ENCODE results near the gene UBXN6. TPM values are rescaled to one million over a fixed set of nuclear protein-coding genes. Genes with fewer than 3 reads are reported as not detected.

UBXN6 gene
- total RNA-seq, 1 donor from 2014 or later: 96.8 TPM

DNA sequence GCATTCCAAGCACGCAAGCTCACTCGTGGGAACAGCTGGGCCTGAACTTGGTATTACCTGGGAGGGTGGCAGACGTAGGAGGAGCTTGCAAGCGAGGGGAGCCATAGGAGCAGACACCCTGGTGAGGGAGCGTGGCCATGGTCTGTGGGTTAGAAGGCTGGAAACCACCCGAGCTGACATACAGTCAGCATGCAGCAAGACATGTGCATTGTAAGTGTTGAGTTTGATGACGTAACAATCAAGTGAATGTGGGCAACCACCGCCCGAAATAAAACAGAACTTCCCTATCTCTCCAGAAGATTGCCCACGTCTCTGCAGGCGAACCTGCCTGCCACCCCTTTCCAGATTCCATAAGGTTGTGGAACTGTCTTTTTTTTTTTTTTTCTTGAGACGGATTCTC, 26.8 kb downstream of the UBXN6 start:
- peaks cover 14% of the 10 kb centered on the region for H3K36me3 Mint-ChIP-seq (ENCODE audit: unreplicated experiment)
- TF ChIP-seq, protein P1, sequence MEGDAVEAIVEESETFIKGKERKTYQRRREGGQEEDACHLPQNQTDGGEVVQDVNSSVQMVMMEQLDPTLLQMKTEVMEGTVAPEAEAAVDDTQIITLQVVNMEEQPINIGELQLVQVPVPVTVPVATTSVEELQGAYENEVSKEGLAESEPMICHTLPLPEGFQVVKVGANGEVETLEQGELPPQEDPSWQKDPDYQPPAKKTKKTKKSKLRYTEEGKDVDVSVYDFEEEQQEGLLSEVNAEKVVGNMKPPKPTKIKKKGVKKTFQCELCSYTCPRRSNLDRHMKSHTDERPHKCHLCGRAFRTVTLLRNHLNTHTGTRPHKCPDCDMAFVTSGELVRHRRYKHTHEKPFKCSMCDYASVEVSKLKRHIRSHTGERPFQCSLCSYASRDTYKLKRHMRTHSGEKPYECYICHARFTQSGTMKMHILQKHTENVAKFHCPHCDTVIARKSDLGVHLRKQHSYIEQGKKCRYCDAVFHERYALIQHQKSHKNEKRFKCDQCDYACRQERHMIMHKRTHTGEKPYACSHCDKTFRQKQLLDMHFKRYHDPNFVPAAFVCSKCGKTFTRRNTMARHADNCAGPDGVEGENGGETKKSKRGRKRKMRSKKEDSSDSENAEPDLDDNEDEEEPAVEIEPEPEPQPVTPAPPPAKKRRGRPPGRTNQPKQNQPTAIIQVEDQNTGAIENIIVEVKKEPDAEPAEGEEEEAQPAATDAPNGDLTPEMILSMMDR (IDR thresholded peaks at IDR 0.05): no peak
- H3K4me3 Mint-ChIP-seq (ENCODE audit: unreplicated experiment): no peak overlapping the region
- DNase-seq (ENCODE audit: extremely low spot score, unreplicated experiment): no peak
- no peaks in the 10 kb centered on the region for H3K4me1 Mint-ChIP-seq (ENCODE audit: unreplicated experiment)
- no peaks in the 10 kb centered on the region for H3K27me3 Mint-ChIP-seq (ENCODE audit: unreplicated experiment)
- no peak overlapping the region for H3K27ac Mint-ChIP-seq (ENCODE audit: unreplicated experiment)
- H3K9me3 Mint-ChIP-seq (ENCODE audit: unreplicated experiment): no peaks in the 10 kb centered on the region

DNA sequence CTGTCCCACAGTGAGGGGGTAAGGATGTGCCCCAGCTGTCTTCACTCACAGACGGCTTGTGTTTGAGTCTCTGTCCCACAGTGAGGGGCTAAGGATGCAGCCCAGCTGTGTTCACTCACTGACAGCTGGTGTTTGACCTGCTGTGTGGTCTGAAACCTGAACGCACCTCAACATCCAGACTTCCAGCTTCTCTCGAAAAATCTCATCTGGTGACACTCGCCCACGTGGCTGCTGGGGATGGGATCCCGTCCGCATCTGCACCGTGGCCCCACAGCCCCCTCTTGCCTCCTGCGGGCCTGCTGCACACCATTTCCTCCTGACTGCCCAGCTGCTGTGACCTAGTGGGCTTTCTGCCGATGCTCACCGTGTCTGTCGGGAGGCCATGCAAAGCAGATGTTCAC, 27.8 kb downstream of the UBXN6 start:
- DNase-seq (ENCODE audit: extremely low spot score, unreplicated experiment): no peak
- Mint-ChIP-seq H3K9me3 (ENCODE audit: unreplicated experiment) (no peaks in the 10 kb centered on the region), H3K36me3 (ENCODE audit: unreplicated experiment) (peaks cover 13% of the 10 kb centered on the region), H3K4me1 (ENCODE audit: unreplicated experiment) (no peaks in the 10 kb centered on the region), H3K27me3 (ENCODE audit: unreplicated experiment) (no peaks in the 10 kb centered on the region), H3K27ac (ENCODE audit: unreplicated experiment) (no peak overlapping the region), H3K4me3 (ENCODE audit: unreplicated experiment) (no peak overlapping the region)
- TF ChIP-seq, protein P1 (IDR thresholded peaks at IDR 0.05): no peak

DNA sequence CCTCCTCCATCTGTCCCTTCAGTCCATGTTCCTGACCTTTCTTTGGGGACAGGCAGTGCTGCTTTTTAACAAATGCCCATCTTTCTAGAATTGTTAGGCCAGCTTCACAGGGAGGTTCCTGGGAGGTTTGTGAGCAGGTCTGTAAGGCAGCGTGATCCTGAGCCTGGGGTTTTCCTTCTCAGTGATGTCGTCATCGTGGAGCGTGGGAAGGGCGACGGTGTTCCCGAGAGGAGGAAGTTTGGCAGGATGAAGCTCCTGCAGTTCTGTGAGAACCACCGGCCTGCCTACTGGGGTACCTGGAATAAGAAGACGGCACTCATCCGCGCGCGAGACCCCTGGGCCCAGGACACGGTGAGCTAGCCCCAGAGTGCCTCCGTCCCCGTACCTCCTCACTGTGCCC, 28.3 kb downstream of the UBXN6 start:
- no peak for DNase-seq (ENCODE audit: extremely low spot score, unreplicated experiment)
- Mint-ChIP-seq H3K4me1 (ENCODE audit: unreplicated experiment) (no peaks in the 10 kb centered on the region), H3K27ac (ENCODE audit: unreplicated experiment) (no peak overlapping the region), H3K27me3 (ENCODE audit: unreplicated experiment) (no peaks in the 10 kb centered on the region), H3K9me3 (ENCODE audit: unreplicated experiment) (no peaks in the 10 kb centered on the region), H3K36me3 (ENCODE audit: unreplicated experiment) (peaks cover 8% of the 10 kb centered on the region), H3K4me3 (ENCODE audit: unreplicated experiment) (no peak overlapping the region)
- TF ChIP-seq, protein P1 (IDR thresholded peaks at IDR 0.05): no peak

DNA sequence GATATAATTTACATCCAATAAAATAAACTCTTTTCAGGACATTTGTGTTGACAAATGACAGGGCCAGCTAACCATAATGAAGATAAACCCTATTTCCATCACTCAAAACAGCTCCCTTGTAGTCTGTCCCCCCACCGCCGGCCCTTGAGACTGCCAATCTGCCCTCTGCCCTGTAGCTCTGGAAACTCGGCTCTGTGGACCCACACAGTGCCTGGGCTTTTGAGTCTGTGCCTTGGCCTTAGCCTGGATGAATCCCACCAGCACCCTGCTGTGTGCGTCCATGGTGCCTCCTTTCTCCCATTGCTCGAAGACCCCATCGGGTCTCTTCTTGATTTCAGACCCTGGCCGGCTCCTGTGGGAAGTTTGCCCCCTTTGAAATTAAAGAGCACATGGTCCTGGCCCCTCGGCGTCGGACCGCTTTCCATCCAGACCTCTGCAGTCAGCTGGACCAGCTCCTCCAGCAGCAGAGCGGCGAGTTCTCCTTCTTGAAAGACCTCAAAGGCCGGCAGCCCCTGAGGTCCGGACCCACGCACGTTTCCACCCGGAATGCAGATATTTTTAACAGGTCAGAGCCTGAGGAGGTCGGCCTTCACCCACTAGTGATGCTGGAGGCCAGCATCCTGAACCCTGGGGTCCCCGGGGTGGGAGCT, 29.1 kb downstream of the UBXN6 start:
- no peaks in the 10 kb centered on the region for H3K27me3 Mint-ChIP-seq (ENCODE audit: unreplicated experiment)
- DNase-seq (ENCODE audit: extremely low spot score, unreplicated experiment): no peak
- TF ChIP-seq, protein P1 (IDR thresholded peaks at IDR 0.05): no peak
- no peaks in the 10 kb centered on the region for H3K9me3 Mint-ChIP-seq (ENCODE audit: unreplicated experiment)
- H3K4me1 Mint-ChIP-seq (ENCODE audit: unreplicated experiment): no peaks in the 10 kb centered on the region
- no peak overlapping the region for H3K27ac Mint-ChIP-seq (ENCODE audit: unreplicated experiment)
- peaks cover 8% of the 10 kb centered on the region for H3K36me3 Mint-ChIP-seq (ENCODE audit: unreplicated experiment)
- H3K4me3 Mint-ChIP-seq (ENCODE audit: unreplicated experiment): no peak overlapping the region

DNA sequence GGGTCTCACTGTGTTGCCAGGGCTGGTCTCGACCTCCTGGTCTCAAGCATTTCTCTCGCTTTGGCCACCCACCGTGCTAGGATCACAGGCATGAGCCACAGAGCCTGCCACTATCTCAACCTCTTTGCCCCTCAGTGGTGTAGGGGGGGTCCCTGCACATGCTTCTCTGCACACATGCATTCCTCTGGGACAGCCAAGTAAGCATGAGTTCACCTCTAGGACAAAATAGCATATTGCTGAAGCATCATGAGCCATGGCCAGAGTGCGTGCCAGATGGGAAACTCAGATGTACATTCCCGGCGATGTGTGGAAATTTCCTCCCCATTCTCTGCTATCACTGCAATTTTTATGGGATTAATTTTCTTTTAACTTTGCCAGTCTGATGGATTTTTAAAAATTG, 32.1 kb downstream of the UBXN6 start:
- TF ChIP-seq, protein P1 (IDR thresholded peaks at IDR 0.05): no peak
- no peak for DNase-seq (ENCODE audit: extremely low spot score, unreplicated experiment)
- no peaks in the 10 kb centered on the region for H3K4me1 Mint-ChIP-seq (ENCODE audit: unreplicated experiment)
- no peaks in the 10 kb centered on the region for H3K9me3 Mint-ChIP-seq (ENCODE audit: unreplicated experiment)
- peaks cover 5% of the 10 kb centered on the region for H3K36me3 Mint-ChIP-seq (ENCODE audit: unreplicated experiment)
- no peaks in the 10 kb centered on the region for H3K27me3 Mint-ChIP-seq (ENCODE audit: unreplicated experiment)
- no peak overlapping the region for H3K4me3 Mint-ChIP-seq (ENCODE audit: unreplicated experiment)
- no peak overlapping the region for H3K27ac Mint-ChIP-seq (ENCODE audit: unreplicated experiment)

Measured in osteocyte (in vitro differentiated cells).